Measurements from ENCODE around the gene SLC19A1.

SLC19A1 gene

GRCh38 chr21:45588086-45588825 is 46.0 kb upstream of the SLC19A1 start:
- FAIRE-seq (no peak), DNase-seq (ENCODE audit: insufficient read length, low spot score) (no peak)
- no peak for TF ChIP-seq CTCF (IDR thresholded peaks at IDR 0.05; ENCODE audit: insufficient read depth, missing control alignments)

DNA sequence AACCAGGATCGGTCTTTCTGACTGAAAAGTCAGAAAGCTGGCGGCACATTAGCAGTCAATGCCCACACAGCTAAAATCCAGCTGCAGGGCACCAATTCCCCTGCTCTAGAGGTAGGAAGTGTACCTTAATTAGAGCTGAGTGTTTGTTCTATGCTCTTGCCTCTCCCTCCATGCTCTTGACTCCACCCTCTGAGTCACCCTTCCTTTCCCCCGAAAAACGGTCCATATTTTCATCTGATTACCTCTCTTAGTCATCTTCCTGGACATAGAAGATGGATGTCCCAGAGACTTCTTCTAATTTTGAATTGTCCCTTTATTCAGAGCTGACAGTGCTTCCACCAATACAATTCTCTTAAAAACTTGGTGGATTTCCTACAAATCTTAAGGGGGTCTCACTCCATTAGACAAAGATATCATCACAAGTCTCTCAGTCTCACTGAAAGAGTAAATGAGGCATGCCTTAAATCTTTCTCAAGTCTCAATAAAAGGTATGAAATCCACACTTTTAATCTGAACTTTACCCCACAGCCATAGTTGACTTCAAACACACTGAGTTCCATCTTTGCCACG is 44.1 kb upstream of the SLC19A1 start:
- no peak for DNase-seq (ENCODE audit: insufficient read length, low spot score)
- FAIRE-seq: no peak
- TF ChIP-seq CTCF (IDR thresholded peaks at IDR 0.05; ENCODE audit: insufficient read depth, missing control alignments): no peak

- DNase-seq (ENCODE audit: insufficient read length, low spot score) (no peak), FAIRE-seq (no peak)
- no peak for TF ChIP-seq CTCF (IDR thresholded peaks at IDR 0.05; ENCODE audit: insufficient read depth, missing control alignments)
These were observed 42.5 kb upstream of the SLC19A1 start for GRCh38 chr21:45584786-45585185.

- DNase-seq (ENCODE audit: insufficient read length, low spot score) (no peak), FAIRE-seq (no peak)
- no peak for TF ChIP-seq CTCF (IDR thresholded peaks at IDR 0.05; ENCODE audit: insufficient read depth, missing control alignments)
These were observed 41.7 kb upstream of the SLC19A1 start for GRCh38 chr21:45583831-45584509.

DNA sequence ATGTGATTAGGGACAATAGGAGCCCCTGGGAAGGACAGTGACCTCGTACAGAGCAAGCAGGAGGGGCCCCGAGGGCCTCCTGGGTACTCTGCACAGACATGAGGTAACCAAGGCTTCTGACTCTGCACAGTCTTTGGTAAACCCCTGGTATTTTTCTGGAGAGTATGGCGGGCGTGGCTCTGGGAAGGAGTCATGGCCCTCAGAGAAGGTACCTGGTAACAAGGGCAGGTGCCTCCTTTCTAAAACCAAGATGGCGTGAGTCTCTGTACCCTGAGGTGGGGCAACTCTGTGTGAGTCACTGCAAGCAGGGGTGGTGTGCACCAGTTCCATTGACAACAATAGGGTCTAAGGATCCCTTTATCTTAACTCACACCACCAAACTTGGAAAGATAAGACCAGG is 39.9 kb upstream of the SLC19A1 start:
- no peak for DNase-seq (ENCODE audit: insufficient read length, low spot score)
- FAIRE-seq: no peak
- no peak for TF ChIP-seq CTCF (IDR thresholded peaks at IDR 0.05; ENCODE audit: insufficient read depth, missing control alignments)

DNA sequence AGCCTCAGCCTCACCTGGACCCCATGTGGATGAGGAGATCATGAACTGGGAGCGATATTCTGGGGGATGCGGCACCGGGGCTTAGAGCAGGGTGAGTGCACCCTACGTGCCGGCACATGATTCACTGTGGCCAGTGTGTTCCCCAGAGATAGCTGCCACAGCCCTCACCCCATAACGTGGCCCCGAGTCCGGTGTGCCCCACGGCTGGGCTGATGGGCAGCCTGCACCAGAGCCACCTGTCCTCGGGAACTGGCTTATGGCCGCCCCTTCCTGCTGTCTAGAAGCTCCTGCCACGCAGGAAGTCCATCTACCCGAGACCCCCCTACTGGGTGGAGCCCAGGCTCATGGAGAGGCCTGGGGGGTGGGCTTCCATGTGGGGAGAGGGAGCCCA is 39.1 kb upstream of the SLC19A1 start:
- FAIRE-seq (no peak), DNase-seq (ENCODE audit: insufficient read length, low spot score) (no peak)
- no peak for TF ChIP-seq CTCF (IDR thresholded peaks at IDR 0.05; ENCODE audit: insufficient read depth, missing control alignments)

All from D721Med (cell line).